NCI-H82 treated with DMSO at 0.1 percent for 48 hours (cell line): ENCODE data around the gene PRDM1.

Source experiments
- DNase-seq: peaks from one replicate; lab custom pipeline; 2025; ENCODE audit not compliant: unreplicated experiment; lab: John Stamatoyannopoulos, UW

Gene PRDM1

GRCh38 chr6:106094964-106095335 lies 8.8 kb downstream of the PRDM1 start:
- DNase-seq: no peak

- DNase-seq: no peak
Measured at GRCh38 chr6:106097411-106098231, 11.5 kb downstream of the PRDM1 start.

- no peak for DNase-seq
Measured at GRCh38 chr6:106098383-106099234, 12.5 kb downstream of the PRDM1 start.

- no peak for DNase-seq
Measured at GRCh38 chr6:106099235-106099537, 13.1 kb downstream of the PRDM1 start.

DNA sequence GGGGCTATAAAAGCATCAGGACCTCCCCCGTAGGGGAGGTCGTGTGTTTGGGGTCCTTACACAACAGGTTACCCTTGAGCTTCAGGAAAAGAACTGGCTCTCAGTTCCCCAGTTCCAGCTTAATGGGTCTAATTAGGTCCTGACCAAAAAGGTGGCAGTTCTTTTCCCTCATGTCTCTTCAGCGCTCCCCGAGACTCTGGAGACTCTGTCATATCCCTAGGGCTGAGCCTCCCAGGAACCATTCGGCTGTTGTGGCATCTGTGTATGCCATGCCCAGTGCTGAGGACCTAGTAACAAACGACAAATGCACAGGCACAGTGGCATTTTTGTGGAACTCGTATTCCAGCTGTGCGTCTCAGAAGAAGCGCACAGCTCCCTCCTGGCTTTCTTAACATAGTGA lies 14.6 kb downstream of the PRDM1 start:
- DNase-seq: no peak

DNA sequence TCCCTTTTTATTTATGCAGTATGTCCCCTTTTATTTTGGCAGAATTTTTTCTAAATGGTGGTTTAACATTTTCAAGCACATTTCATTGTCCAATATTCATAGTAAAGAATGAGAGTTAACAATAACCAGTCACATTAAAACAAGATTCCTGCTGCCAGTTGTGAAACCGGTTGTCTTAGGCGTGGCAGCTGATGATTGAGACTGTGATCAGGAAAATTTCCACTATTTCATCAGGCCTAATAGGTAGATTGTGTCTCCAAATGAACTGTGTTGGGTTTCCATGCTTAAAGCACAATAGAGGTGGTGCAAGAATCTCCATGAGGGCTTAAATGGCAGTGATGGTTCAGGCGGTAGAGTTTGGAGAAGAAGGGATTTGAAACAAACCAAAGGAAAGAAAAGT lies 15.3 kb downstream of the PRDM1 start:
- DNase-seq: no peak

GRCh38 chr6:106102034-106102433 lies 15.9 kb downstream of the PRDM1 start:
- no peak for DNase-seq

DNA sequence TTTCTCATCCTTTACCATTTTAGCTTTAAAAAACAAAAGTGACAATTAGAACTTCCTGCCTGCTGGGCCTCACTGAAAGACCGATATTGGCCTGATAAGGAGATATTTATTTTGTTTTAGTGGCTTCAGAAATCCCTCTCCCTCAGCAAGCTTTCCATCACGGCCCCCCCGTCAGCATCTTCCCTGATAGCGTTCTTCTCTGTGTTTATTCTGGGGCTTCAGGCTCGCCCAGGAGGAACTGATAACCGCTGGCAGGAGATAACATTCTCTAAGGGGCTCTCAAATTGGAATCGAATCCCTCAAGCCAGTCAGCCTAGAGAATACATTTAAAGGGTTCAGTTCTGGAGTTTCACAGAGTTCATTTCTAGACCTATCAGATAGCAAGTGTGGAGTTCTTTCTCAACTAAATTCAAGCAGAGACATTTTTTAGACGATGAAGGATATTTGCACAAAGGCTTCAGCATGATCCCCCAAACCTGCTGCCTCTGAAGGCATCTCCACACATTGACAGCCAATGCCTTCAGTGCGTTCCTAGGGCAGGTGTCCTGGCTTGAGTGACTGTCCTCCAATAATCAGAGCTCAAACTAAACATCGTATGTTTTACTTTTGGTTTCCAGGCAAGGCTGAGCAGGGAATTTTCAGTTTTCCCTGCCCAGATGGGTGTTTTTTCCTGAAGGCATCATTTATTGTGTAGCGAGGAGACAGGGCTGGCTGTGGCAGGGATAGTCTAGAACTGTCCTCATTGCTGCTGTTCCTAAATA lies 17.0 kb downstream of the PRDM1 start:
- no peak for DNase-seq

DNA sequence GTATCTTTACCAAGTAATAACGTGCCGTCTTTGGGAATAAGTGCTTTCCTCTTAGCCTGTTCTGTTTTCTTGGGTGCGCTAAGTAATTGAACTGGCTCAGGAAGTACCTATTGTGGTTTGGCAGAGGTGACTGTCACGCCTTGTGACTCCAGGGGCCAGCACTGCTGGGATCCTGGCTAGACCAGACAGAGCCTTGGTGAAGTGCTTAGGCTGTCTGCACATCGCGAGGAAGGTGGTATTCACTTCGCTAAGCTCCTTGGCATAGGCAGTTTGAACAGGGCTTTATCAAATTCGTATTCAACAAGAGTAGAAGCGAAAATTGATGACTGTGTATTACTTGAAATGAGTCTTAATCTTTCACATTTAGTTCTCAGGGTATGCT lies 17.6 kb downstream of the PRDM1 start:
- no peak for DNase-seq

DNA sequence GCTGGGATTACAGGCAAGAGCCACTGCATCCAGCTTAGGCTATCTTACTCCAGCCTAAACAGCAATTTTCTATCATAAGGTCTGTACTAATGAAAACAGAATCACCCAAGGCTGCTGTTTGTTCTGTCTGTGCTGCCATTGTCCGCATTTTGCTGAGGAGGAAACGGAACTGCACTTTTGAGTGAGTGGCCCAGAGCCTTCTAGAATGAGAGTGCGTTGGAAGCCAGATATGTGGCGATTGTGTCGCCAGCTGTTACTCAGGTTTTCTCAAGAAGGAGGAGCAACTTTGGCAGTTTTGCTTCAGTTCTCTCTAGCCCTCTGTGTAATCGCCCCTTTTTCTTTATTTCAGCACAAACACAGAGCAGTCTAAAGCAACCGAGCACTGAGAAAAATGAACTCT lies 18.3 kb downstream of the PRDM1 start:
- DNase-seq: no peak

DNA sequence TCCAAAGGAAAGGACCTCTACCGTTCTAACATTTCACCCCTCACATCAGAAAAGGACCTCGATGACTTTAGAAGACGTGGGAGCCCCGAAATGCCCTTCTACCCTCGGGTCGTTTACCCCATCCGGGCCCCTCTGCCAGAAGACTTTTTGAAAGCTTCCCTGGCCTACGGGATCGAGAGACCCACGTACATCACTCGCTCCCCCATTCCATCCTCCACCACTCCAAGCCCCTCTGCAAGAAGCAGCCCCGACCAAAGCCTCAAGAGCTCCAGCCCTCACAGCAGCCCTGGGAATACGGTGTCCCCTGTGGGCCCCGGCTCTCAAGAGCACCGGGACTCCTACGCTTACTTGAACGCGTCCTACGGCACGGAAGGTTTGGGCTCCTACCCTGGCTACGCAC lies 18.8 kb downstream of the PRDM1 start:
- DNase-seq: no peak

- no peak for DNase-seq
Measured at GRCh38 chr6:106105493-106105892, 19.4 kb downstream of the PRDM1 start.

DNA sequence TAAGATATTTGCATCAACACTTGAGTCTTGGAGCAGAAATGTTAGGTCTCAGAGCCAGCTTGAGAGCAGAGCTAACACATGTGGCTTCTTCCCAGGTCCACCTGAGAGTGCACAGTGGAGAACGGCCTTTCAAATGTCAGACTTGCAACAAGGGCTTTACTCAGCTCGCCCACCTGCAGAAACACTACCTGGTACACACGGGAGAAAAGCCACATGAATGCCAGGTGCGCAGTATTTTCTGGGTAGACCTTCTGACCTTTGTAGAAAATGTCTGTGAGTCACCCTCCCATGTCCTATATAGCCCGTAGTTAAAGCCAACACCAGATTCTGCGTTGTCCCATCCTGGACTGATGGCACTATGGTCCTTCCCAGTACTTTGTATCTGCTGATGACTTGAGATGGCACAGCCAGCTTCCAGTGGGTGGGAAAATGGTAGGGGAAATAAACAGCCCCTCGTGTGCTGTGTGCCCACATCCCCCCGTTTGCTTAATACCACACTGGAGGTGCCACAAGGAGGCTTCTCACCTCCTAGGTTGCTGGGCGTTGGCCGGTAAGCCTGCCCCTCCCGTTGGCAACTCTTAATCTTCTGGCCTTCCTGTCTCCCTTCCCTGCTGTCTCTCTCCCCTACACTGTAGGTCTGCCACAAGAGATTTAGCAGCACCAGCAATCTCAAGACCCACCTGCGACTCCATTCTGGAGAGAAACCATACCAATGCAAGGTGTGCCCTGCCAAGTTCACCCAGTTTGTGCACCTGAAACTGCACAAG lies 20.3 kb downstream of the PRDM1 start:
- no peak for DNase-seq

GRCh38 chr6:106107043-106107613 lies 21.0 kb downstream of the PRDM1 start:
- DNase-seq: no peak

DNA sequence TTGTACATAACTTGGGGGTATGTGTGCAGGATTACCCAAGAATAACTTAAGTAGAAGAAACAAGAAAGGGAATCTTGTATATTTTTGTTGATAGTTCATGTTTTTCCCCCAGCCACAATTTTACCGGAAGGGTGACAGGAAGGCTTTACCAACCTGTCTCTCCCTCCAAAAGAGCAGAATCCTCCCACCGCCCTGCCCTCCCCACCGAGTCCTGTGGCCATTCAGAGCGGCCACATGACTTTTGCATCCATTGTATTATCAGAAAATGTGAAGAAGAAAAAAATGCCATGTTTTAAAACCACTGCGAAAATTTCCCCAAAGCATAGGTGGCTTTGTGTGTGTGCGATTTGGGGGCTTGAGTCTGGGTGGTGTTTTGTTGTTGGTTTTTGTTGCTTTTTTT lies 22.0 kb downstream of the PRDM1 start:
- no peak for DNase-seq

DNA sequence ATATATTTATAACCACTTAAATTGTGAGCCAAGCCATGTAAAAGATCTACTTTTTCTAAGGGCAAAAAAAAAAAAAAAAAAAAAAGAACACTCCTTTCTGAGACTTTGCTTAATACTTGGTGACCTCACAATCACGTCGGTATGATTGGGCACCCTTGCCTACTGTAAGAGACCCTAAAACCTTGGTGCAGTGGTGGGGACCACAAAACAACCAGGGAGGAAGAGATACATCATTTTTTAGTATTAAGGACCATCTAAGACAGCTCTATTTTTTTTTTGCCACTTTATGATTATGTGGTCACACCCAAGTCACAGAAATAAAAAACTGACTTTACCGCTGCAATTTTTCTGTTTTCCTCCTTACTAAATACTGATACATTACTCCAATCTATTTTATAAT lies 22.9 kb downstream of the PRDM1 start:
- no peak for DNase-seq

GRCh38 chr6:106110164-106110826 lies 24.2 kb downstream of the PRDM1 start:
- no peak for DNase-seq

GRCh38 chr6:106112433-106112832 lies 26.3 kb downstream of the PRDM1 start:
- no peak for DNase-seq

DNA sequence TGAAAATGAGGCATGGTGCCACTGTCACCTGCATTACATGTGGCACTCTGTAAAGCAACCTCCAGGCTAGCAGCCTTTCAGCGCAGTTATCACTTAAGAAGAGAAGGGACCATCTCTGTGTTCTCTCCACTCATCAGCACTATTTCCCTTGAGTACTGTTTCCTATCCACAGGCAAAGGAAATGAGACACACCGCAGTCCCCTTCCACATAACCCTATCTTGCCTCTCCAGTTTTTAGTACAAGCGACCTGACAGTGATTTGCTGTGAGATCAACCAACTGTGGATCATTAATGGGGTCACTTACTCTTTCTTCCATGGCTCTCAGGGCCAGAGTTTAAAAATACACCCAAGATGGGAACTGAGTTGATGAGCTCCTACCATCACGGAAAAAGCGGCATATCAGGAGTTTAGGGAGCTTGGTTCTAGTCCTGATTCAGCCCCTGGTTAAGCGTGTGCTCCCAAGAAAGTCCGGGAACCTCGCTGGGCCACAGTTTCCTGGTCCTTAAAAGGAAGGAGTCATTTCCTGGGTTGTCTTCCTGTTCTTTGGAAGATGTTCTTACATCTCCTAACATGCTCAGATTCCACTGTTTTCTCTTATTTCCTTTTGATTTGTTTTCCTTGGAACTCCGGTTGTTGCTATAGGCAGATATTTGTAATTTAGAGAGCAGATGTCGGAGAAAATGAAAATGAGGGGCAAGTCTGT lies 27.3 kb downstream of the PRDM1 start:
- no peak for DNase-seq

GRCh38 chr6:106114492-106114891 lies 28.4 kb downstream of the PRDM1 start:
- no peak for DNase-seq
